ENCODE results near the gene RMRP. TPM values are rescaled to one million over a fixed set of nuclear protein-coding genes. Genes with fewer than 3 reads are reported as not detected.

The RMRP gene
- total and polyA plus RNA-seq, 2 experiments from 2014 or later: 20,944 TPM; not detected in 1

DNA sequence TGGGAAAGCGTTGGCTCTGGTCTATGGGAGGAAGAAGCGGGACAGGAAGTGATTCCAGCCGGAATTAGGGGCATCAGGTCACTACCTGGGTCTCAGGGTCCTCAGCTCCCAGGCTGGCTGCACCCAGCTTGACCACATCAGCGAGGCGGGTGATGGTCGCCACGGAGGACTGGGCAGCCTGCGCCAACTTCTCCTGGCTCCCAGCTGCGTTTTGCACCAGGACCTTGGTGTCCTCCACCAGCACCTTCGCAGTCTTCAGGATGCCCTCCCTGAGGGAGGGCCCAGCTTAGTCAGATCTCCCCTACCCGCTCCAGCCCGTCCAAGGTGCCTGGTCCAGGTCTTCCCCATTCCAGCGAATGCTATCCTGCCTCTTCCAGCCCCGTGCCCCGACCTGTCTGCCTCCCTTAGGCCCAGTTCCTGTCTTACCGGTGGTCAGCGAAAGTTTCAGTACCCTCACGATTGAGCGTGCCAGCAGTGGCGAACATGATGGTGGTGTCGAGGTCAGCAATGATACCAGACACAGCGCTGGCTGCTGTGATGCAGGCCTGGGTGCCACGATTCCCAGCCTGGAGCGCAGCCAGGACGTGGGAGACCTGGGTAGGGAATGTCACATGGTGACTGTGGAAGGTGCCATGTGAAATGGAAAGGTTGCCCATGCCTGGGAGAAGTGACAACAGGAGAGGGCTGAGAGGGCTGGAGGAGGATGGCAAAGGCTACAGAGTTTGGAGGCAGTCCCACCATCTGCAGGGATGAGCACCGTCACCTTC, 46.3 kb upstream of the RMRP start:
- Histone ChIP-seq H4K20me1 (ENCODE audit: insufficient read depth) (no peaks in the 10 kb centered on the region), H3K4me2 (ENCODE audit: unreplicated experiment) (no peak overlapping the region), H3K27me3 (replicated peaks; ENCODE audit: insufficient read depth) (no peaks in the 10 kb centered on the region), H3F3A (ENCODE audit: insufficient read depth) (peaks cover 91% of the 10 kb centered on the region), H3K4me3 (no peak overlapping the region), H2AFZ (no peak overlapping the region), H3K9ac (no peak overlapping the region), H3K79me2 (ENCODE audit: insufficient read depth) (peaks cover 64% of the 10 kb centered on the region), H3K4me1 (ENCODE audit: insufficient read depth) (no peaks in the 10 kb centered on the region), H3K36me3 (ENCODE audit: low read depth) (peaks cover 97% of the 10 kb centered on the region), H3K9me3 (ENCODE audit: low read depth) (no peaks in the 10 kb centered on the region), H3K27ac (no peak overlapping the region), H3K9me2 (ENCODE audit: insufficient read depth) (no peaks in the 10 kb centered on the region)
- 88 to 91% methylated on average over 23 to 26 of the region's 26 CpGs for WGBS, 2 experiments (ENCODE audit: low coverage in 1 of 2, low lambda C conversion rate in 2 of 2, missing lambda C conversion rate in 2 of 2)
- TF ChIP-seq EZH2phosphoT487 (IDR thresholded peaks at IDR 0.05; ENCODE audit: insufficient read depth, low read depth): no peak
- TF ChIP-seq EZH2 (IDR thresholded peaks at IDR 0.05; ENCODE audit: insufficient read depth, poor library complexity, severe bottlenecking): no peak
- in situ Hi-C loops (cut with MboI): loop anchor here (25.0 kb wide), 1 partner anchor 92 kb away; the partner anchor contains the start of genes CD72 and TESK1
- no peak for DNase-seq

DNA sequence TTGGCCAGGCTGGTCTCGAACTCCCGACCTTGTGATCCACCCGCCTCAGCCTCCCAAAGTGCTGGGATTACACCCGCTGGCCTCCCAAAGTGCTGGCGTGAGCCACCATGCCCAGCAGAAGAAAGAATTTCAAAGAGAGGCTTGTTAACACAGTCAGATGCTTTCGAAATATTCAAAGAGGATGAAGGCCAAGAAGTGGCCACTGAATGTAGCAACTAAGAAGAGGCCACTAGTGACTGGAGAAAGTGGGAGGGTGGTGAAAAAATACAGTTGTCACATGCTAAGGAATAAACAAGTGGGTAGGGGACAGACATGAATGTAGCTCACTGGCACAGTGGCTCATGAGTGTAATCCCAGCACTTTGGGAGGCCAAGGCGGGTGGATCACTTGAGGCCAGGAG, 44.9 kb upstream of the RMRP start:
- Histone ChIP-seq H3K27ac (no peak overlapping the region), H3K9me3 (ENCODE audit: low read depth) (no peaks in the 10 kb centered on the region), H4K20me1 (ENCODE audit: insufficient read depth) (no peaks in the 10 kb centered on the region), H3K79me2 (ENCODE audit: insufficient read depth) (peaks cover 50% of the 10 kb centered on the region), H3F3A (ENCODE audit: insufficient read depth) (peaks cover 91% of the 10 kb centered on the region), H3K27me3 (replicated peaks; ENCODE audit: insufficient read depth) (no peaks in the 10 kb centered on the region), H3K36me3 (ENCODE audit: low read depth) (peaks cover 97% of the 10 kb centered on the region), H3K4me2 (ENCODE audit: unreplicated experiment) (no peak overlapping the region), H2AFZ (no peak overlapping the region), H3K9ac (no peak overlapping the region), H3K4me3 (no peak overlapping the region), H3K9me2 (ENCODE audit: insufficient read depth) (no peaks in the 10 kb centered on the region), H3K4me1 (ENCODE audit: insufficient read depth) (no peaks in the 10 kb centered on the region)
- DNase-seq: peak; percentile 21
- in situ Hi-C loops (cut with MboI): loop anchor here (25.0 kb wide), 1 partner anchor 90 kb away; the partner anchor contains the start of genes CD72 and TESK1
- 97 to 98% methylated on average over 7 of the region's 7 CpGs for WGBS, 2 experiments (ENCODE audit: low coverage in 1 of 2, low lambda C conversion rate in 2 of 2, missing lambda C conversion rate in 2 of 2)
- TF ChIP-seq EZH2 (IDR thresholded peaks at IDR 0.05; ENCODE audit: insufficient read depth, poor library complexity, severe bottlenecking): no peak
- no peak for TF ChIP-seq EZH2phosphoT487 (IDR thresholded peaks at IDR 0.05; ENCODE audit: insufficient read depth, low read depth)

DNA sequence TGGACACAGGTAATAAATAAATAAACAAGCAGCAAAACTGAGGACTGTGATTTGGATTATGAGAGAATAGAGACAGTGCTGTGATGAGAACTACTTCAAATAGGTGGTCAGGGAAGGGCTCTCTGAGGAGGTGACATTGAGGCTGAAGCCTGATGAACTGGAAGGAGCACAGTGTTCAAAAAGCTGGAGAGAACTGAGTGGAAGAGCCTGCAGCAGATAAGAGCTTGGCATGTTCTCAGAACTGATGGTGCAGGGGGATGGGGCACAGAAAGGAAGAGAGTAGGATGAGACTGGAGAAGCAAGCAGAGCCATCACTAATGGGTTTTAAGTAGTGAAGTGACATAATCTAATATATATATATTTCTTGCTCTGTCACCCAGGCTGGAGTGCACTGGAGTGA, 43.1 kb upstream of the RMRP start:
- no peaks in the 10 kb centered on the region for H3K9me3 ChIP-seq (ENCODE audit: low read depth)
- peaks cover 4% of the 10 kb centered on the region for H3K4me1 ChIP-seq (ENCODE audit: insufficient read depth)
- H3K79me2 ChIP-seq (ENCODE audit: insufficient read depth): peaks cover 33% of the 10 kb centered on the region
- H3K9me2 ChIP-seq (ENCODE audit: insufficient read depth): no peaks in the 10 kb centered on the region
- H3F3A ChIP-seq (ENCODE audit: insufficient read depth): peaks cover 90% of the 10 kb centered on the region
- no peaks in the 10 kb centered on the region for H3K27me3 ChIP-seq (replicated peaks; ENCODE audit: insufficient read depth)
- no peak overlapping the region for H2AFZ ChIP-seq
- no peak overlapping the region for H3K9ac ChIP-seq
- no peak overlapping the region for H3K4me2 ChIP-seq (ENCODE audit: unreplicated experiment)
- no peak overlapping the region for H3K27ac ChIP-seq
- peaks cover 96% of the 10 kb centered on the region for H3K36me3 ChIP-seq (ENCODE audit: low read depth)
- DNase-seq: no peak
- in situ Hi-C loops (cut with MboI): loop anchor here (25.0 kb wide), 1 partner anchor 89 kb away; the partner anchor contains the start of genes CD72 and TESK1
- TF ChIP-seq EZH2 (IDR thresholded peaks at IDR 0.05; ENCODE audit: insufficient read depth, poor library complexity, severe bottlenecking): no peak
- no peak for TF ChIP-seq EZH2phosphoT487 (IDR thresholded peaks at IDR 0.05; ENCODE audit: insufficient read depth, low read depth)
- no peak overlapping the region for H3K4me3 ChIP-seq
- H4K20me1 ChIP-seq (ENCODE audit: insufficient read depth): no peaks in the 10 kb centered on the region

DNA sequence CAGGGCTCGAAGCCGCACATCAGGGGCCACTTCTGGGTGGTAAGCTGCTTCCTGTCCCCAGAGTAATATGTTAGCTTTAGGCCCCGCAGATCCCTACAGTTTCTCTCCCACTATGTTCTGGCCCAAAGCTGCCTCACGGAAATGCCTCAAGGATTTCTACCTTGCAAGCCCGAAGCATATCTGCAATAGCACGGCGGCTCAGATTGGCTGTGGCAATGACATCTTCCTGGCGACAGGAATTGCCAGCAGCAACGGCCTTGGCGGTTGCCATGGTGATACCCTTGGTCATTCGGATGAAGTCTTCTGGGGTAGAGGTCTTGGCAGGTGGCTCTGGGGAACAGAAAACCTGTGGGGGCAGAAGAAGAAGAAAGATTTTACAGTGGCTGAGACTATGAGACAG, 42.2 kb upstream of the RMRP start:
- H3K36me3 ChIP-seq (ENCODE audit: low read depth): peaks cover 92% of the 10 kb centered on the region
- H3K79me2 ChIP-seq (ENCODE audit: insufficient read depth): peaks cover 27% of the 10 kb centered on the region
- H3K27ac ChIP-seq: no peak overlapping the region
- no peak overlapping the region for H3K4me2 ChIP-seq (ENCODE audit: unreplicated experiment)
- no peak overlapping the region for H3K4me3 ChIP-seq
- peaks cover 13% of the 10 kb centered on the region for H3K4me1 ChIP-seq (ENCODE audit: insufficient read depth)
- H3K9ac ChIP-seq: no peak overlapping the region
- no peaks in the 10 kb centered on the region for H3K9me3 ChIP-seq (ENCODE audit: low read depth)
- no peak overlapping the region for H2AFZ ChIP-seq
- no peaks in the 10 kb centered on the region for H4K20me1 ChIP-seq (ENCODE audit: insufficient read depth)
- in situ Hi-C loops (cut with MboI): loop anchor here (25.0 kb wide), 1 partner anchor 88 kb away; the partner anchor contains the start of genes CD72 and TESK1
- no peak for DNase-seq
- peaks cover 89% of the 10 kb centered on the region for H3F3A ChIP-seq (ENCODE audit: insufficient read depth)
- TF ChIP-seq EZH2 (IDR thresholded peaks at IDR 0.05; ENCODE audit: insufficient read depth, poor library complexity, severe bottlenecking): no peak
- no peak for TF ChIP-seq EZH2phosphoT487 (IDR thresholded peaks at IDR 0.05; ENCODE audit: insufficient read depth, low read depth)
- H3K9me2 ChIP-seq (ENCODE audit: insufficient read depth): no peaks in the 10 kb centered on the region
- WGBS, 2 experiments (ENCODE audit: low coverage in 1 of 2, low lambda C conversion rate in 2 of 2, missing lambda C conversion rate in 2 of 2): 87 to 89% methylated on average over 11 of the region's 11 CpGs
- H3K27me3 ChIP-seq (replicated peaks; ENCODE audit: insufficient read depth): no peaks in the 10 kb centered on the region

Data from GM23248 (cell line).